IMR-90 (cell line): ENCODE results near the gene CUX1. TPM values are rescaled to one million over a fixed set of nuclear protein-coding genes. Genes with fewer than 3 reads are reported as not detected.
"Not testable (repeated sequence)": the region's sequence is repeated elsewhere in the genome, so short reads cannot be mapped to it uniquely, and the experiment has no call there.

Experiments used
- ATAC-seq: fragments of 200-7000 bp; cut with Tn5 transposase; 2 replicates; pipeline ENCODE4 v1.9.1; 2020; ENCODE audit warnings: low read depth, mild to moderate bottlenecking, moderate library complexity
- BruUV-seq: library from RNA; stranded (reverse); fragments of 400-500 nt; replicated peaks from 2 replicates; lab custom pipeline; 2021; lab: Mats Ljungman, UMichigan
- CTCF ChIA-PET: fragments of 300-600 bp; formaldehyde crosslinking; extraction: SDS; loops from one replicate; lab custom pipeline; 2021; ENCODE audit warnings: antibody characterized with exemption; lab: Yijun Ruan, JAX
- POLR2A ChIA-PET: fragments of 300-600 bp; sonication (Branson Sonifier 250); formaldehyde crosslinking; loops from one replicate; lab custom pipeline; 2022; ENCODE audit warnings: antibody characterized with exemption; ENCODE audit not compliant: unreplicated experiment; lab: Charles Lee
- DNase-seq: peaks from one replicate; pipeline ENCODE4 v3.0.0; 2013
- H2AFZ ChIP-seq: replicated peaks from 2 replicates; pipeline ENCODE3; 2013; ENCODE audit warnings: low read length, mild to moderate bottlenecking; ENCODE audit not compliant: poor library complexity
- H2AK5ac ChIP-seq: 2 replicates; pipeline ENCODE4 v1.6.1; 2013; ENCODE audit warnings: low read depth, low read length, inconsistent platforms
- H2AK9ac ChIP-seq: replicated peaks from 2 replicates; pipeline ENCODE3; 2013; ENCODE audit warnings: mild to moderate bottlenecking, low read depth, low read length, moderate library complexity; ENCODE audit not compliant: poor library complexity
- H2BK120ac ChIP-seq: 2 replicates; pipeline ENCODE4 v1.6.1; 2013; ENCODE audit warnings: low read depth, low read length, inconsistent platforms
- H2BK15ac ChIP-seq: 3 replicates; pipeline ENCODE4 v1.6.1; 2013; ENCODE audit warnings: low read depth, low read length, inconsistent platforms
- H2BK20ac ChIP-seq: 2 replicates; pipeline ENCODE4 v1.6.1; 2013; ENCODE audit warnings: low read depth, mild to moderate bottlenecking, inconsistent platforms, low read length, moderate library complexity
- H2BK5ac ChIP-seq: 2 replicates; pipeline ENCODE4 v1.6.1; 2013; ENCODE audit warnings: mild to moderate bottlenecking, low read depth, low read length, inconsistent platforms; ENCODE audit not compliant: poor library complexity, severe bottlenecking
- H3K14ac ChIP-seq: replicated peaks from 2 replicates; pipeline ENCODE4 v1.6.1; 2013; ENCODE audit warnings: low read depth, low read length, inconsistent platforms
- H3K18ac ChIP-seq: 2 replicates; pipeline ENCODE4 v1.6.1; 2013; ENCODE audit warnings: low read depth, low read length, control low read depth
- H3K23ac ChIP-seq: 2 replicates; pipeline ENCODE4 v1.6.1; 2013; ENCODE audit warnings: low read depth, low read length, inconsistent platforms
- H3K27ac ChIP-seq: 2 replicates; pipeline ENCODE4 v1.5.1; 2013; ENCODE audit warnings: mild to moderate bottlenecking, control low read depth, low read length; ENCODE audit not compliant: insufficient read depth
- H3K27me3 ChIP-seq: 2 replicates; pipeline ENCODE4 v1.6.1; 2013; ENCODE audit warnings: low read length; ENCODE audit not compliant: control insufficient read depth, insufficient read depth
- H3K36me3 ChIP-seq: 2 replicates; pipeline ENCODE4 v1.6.1; 2013; ENCODE audit warnings: low read length, mixed read lengths; ENCODE audit not compliant: control insufficient read depth, insufficient read depth
- H3K4ac ChIP-seq: 2 replicates; pipeline ENCODE4 v1.6.1; 2013; ENCODE audit warnings: low read depth, low read length, inconsistent platforms
- H3K4me1 ChIP-seq: 2 replicates; pipeline ENCODE4 v1.6.1; 2013; ENCODE audit warnings: low read length, mixed read lengths; ENCODE audit not compliant: control insufficient read depth, insufficient read depth
- H3K4me2 ChIP-seq: 2 replicates; pipeline ENCODE4 v1.6.1; 2013; ENCODE audit warnings: low read depth, mild to moderate bottlenecking, control low read depth, low read length, moderate library complexity
- H3K4me3 ChIP-seq: 2 replicates; pipeline ENCODE4 v1.5.1; 2013; ENCODE audit warnings: low read depth, mild to moderate bottlenecking, control low read depth, low read length, moderate library complexity; ENCODE audit not compliant: insufficient read depth
- H3K56ac ChIP-seq: 2 replicates; pipeline ENCODE4 v1.6.1; 2013; ENCODE audit warnings: low read length, inconsistent platforms; ENCODE audit not compliant: insufficient read depth; ENCODE audit errors: extremely low read depth
- H3K79me1 ChIP-seq, 2 experiments: 2 replicates each; pipeline ENCODE4 v1.6.1; 2013; ENCODE audit warnings: low read length in 2 of 2, inconsistent platforms in 1 of 2, low read depth in 1 of 2
- H3K9ac ChIP-seq: 2 replicates; pipeline ENCODE4 v1.6.1; 2013; ENCODE audit warnings: low read depth, low read length, control low read depth
- H3K9me1 ChIP-seq: 2 replicates; pipeline ENCODE4 v1.6.1; 2013; ENCODE audit warnings: low read length, inconsistent platforms; ENCODE audit not compliant: insufficient read depth
- H3K9me3 ChIP-seq: 2 replicates; pipeline ENCODE4 v1.6.1; 2013; ENCODE audit warnings: low read length; ENCODE audit not compliant: control insufficient read depth, insufficient read depth
- H4K20me1 ChIP-seq: 2 replicates; pipeline ENCODE4 v1.6.1; 2013; ENCODE audit warnings: low read length, inconsistent platforms; ENCODE audit not compliant: insufficient read depth
- H4K5ac ChIP-seq: 2 replicates; pipeline ENCODE4 v1.6.1; 2013; ENCODE audit warnings: mild to moderate bottlenecking, low read depth, low read length, control low read depth
- H4K8ac ChIP-seq, 2 experiments: 2 replicates each; pipeline ENCODE4 v1.6.1; 2013; ENCODE audit warnings: low read depth in 2 of 2, low read length in 2 of 2, control low read depth in 1 of 2, inconsistent platforms in 1 of 2
- H4K91ac ChIP-seq: 2 replicates; pipeline ENCODE4 v1.6.1; 2013; ENCODE audit warnings: low read depth, low read length, inconsistent platforms; ENCODE audit not compliant: insufficient read depth
- WGBS, 2 experiments: methylation state at CpG; one replicate each; pipeline versions ENCODE4 v1.1.5 to v1.1.7; 2013; ENCODE audit warnings: missing lambda C conversion rate in 2 of 2; ENCODE audit not compliant: insufficient read length in 1 of 2; ENCODE audit errors: extremely low coverage in 2 of 2; 5-methylcytosine and 5-hydroxymethylcytosine counted together
- dilution Hi-C: fragments of 300-500 bp; cut with HindIII; formaldehyde crosslinking; loops from one replicate; pipeline ENCODE4 v1.14.3; 2018; ENCODE audit warnings: low sequenced_read_pairs; ENCODE audit not compliant: unreplicated experiment
- in situ Hi-C: fragments of 300-500 bp; cut with MboI; formaldehyde crosslinking; loops from 3 replicates; pipeline ENCODE4 v1.14.3; 2019; ENCODE audit warnings: low sequenced_read_pairs, inconsistent platforms, mixed read lengths
- intact Hi-C: fragments of 100-400 bp; cut with micrococcal nuclease; formaldehyde crosslinking; loops from 2 replicates; pipeline ENCODE4 v1.10.0; 2022
- polyA plus RNA-seq, 3 experiments: library from polyadenylated mRNA; depleted of rRNA; stranded (reverse); fragments of >200 nt; gene quantifications; 2 replicates each; pipeline ENCODE4 v1.2.3, GENCODE V29; 2012; ENCODE audit warnings: low replicate concordance in 1 of 3
- total RNA-seq: library from RNA; depleted of rRNA; stranded (reverse); fragments of >200 nt; gene quantifications from 2 replicates; pipeline ENCODE4 v1.2.3, GENCODE V29; 2012

The CUX1 gene
- total and polyA plus RNA-seq, 2 of the 4 experiments (the other 2 are of a cell fraction): 19.7 to 46.4 TPM

DNA sequence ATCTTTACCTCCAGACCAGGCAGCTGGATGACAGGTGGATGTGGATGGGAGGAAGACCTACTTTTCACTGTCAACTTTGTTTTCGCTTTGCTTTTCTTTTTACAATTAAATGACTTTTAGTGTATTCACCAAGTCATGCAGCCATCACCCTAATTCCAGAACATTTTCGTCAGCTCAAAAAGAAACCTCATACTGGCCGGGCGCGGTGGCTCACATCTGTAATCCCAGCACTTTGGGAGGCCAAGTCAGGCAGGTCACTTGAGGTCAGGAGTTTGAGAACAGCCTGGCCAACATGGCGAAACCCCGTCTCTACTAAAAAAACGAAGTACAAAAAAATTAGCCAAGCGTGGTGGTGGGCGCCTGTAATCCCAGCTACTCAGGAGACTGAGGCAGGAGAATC is 234.3 kb downstream of the CUX1 start:
- ATAC-seq, H3K4me2 ChIP-seq, H2AK5ac ChIP-seq, H3K9me3 ChIP-seq, H3K27me3 ChIP-seq, H3K27ac ChIP-seq, H3K56ac ChIP-seq, H2AK9ac ChIP-seq, H3K9ac ChIP-seq, H3K18ac ChIP-seq, in situ Hi-C loops, H3K4me3 ChIP-seq, H4K8ac ChIP-seq, H2AFZ ChIP-seq, H4K5ac ChIP-seq, POLR2A ChIA-PET, H3K4ac ChIP-seq, H2BK15ac ChIP-seq, BruUV-seq, H3K36me3 ChIP-seq, H3K14ac ChIP-seq, H2BK20ac ChIP-seq, H3K23ac ChIP-seq, DNase-seq, H3K4me1 ChIP-seq, H2BK120ac ChIP-seq, H2BK5ac ChIP-seq, H4K91ac ChIP-seq, intact Hi-C loops, dilution Hi-C loops: not testable (repeated sequence)
- CTCF ChIA-PET: interaction anchor here (0.6 kb wide), 1 partner anchor 337 kb away, joined by 3 read pairs; no protein-coding TSS in a partner anchor
- Histone ChIP-seq H3K9me1 (peaks cover 10% of the 10 kb centered on the region), H4K20me1 (peaks cover 11% of the 10 kb centered on the region; the same call in 1 of the 2 replicates), H3K79me1 (peaks cover 24 to 41% of the 10 kb centered on the region in 2 experiments)
- WGBS, 2 experiments: 97% methylated on average over 3 of the region's 10 CpGs; no CpG with 5 or more reads in 1 of the 2 experiments
